Hepatocyte (in vitro differentiated cells): ENCODE data around the gene TAX1BP1. TPM values are rescaled to one million over a fixed set of nuclear protein-coding genes. Genes with fewer than 3 reads are reported as not detected.

Source experiments
- DNase-seq: peaks from one replicate; pipeline ENCODE4 v3.0.0-alpha.2; 2016; ENCODE audit warnings: low spot score
- H2AFZ ChIP-seq: fragments of 200-600 bp; sonication (generic); 2 replicates; pipeline ENCODE4 v1.6.0; 2016; ENCODE audit warnings: antibody characterized with exemption, mild to moderate bottlenecking
- H3K27ac ChIP-seq: fragments of 200-600 bp; sonication (generic); 2 replicates; pipeline ENCODE4 v1.5.1; 2016; ENCODE audit warnings: mild to moderate bottlenecking
- H3K27me3 ChIP-seq: fragments of 200-600 bp; sonication (generic); 2 replicates; pipeline ENCODE4 v1.6.1; 2016
- H3K36me3 ChIP-seq: fragments of 200-600 bp; sonication (generic); replicated peaks from 2 replicates; pipeline ENCODE4 v1.5.1; 2016; ENCODE audit warnings: low read depth; ENCODE audit not compliant: insufficient read depth
- H3K4me1 ChIP-seq: fragments of 200-600 bp; sonication (generic); 2 replicates; pipeline ENCODE4 v1.5.1; 2016; ENCODE audit warnings: mild to moderate bottlenecking, moderate library complexity; ENCODE audit not compliant: insufficient read depth
- H3K4me2 ChIP-seq: fragments of 200-600 bp; sonication (generic); 2 replicates; pipeline ENCODE4 v1.6.0; 2016
- H3K4me3 ChIP-seq: fragments of 200-600 bp; sonication (generic); 2 replicates; pipeline ENCODE4 v1.5.1; 2016; ENCODE audit warnings: mild to moderate bottlenecking
- H3K79me2 ChIP-seq: fragments of 200-600 bp; sonication (generic); 2 replicates; pipeline ENCODE4 v1.6.0; 2017; ENCODE audit warnings: mild to moderate bottlenecking
- H3K9me2 ChIP-seq: fragments of 200-600 bp; sonication (generic); replicated peaks from 2 replicates; pipeline ENCODE4 v1.6.0; 2017; ENCODE audit warnings: mild to moderate bottlenecking; ENCODE audit not compliant: insufficient read depth
- H3K9me3 ChIP-seq: fragments of 200-600 bp; sonication (generic); 2 replicates; pipeline ENCODE4 v1.5.1; 2016; ENCODE audit warnings: low read depth, mild to moderate bottlenecking
- H4K20me1 ChIP-seq: fragments of 200-600 bp; sonication (generic); 2 replicates; pipeline ENCODE4 v1.6.0; 2016; ENCODE audit warnings: mild to moderate bottlenecking; ENCODE audit not compliant: insufficient read depth, poor library complexity, severe bottlenecking
- CTCF ChIP-seq: fragments of 200-600 bp; sonication (generic); IDR thresholded peaks from 2 replicates; pipeline ENCODE4 v1.5.1; 2016; ENCODE audit warnings: antibody characterized with exemption, mild to moderate bottlenecking; ENCODE audit not compliant: poor library complexity
- EZH2 ChIP-seq: fragments of 200-600 bp; sonication (generic); IDR thresholded peaks from 2 replicates; pipeline ENCODE4 v1.6.1; 2016; ENCODE audit warnings: antibody characterized with exemption, mild to moderate bottlenecking, borderline replicate concordance
- EZH2phosphoT487 ChIP-seq: fragments of 200-600 bp; sonication (generic); IDR thresholded peaks from one replicate; pipeline ENCODE4 v1.6.1; 2018; ENCODE audit warnings: antibody characterized with exemption, mild to moderate bottlenecking, low read depth, moderate library complexity; ENCODE audit not compliant: unreplicated experiment, severe bottlenecking
- WGBS: methylation state at CpG from one replicate; pipeline ENCODE4 v1.1.6; 2016; ENCODE audit warnings: low lambda C conversion rate; ENCODE audit errors: missing lambda C conversion rate; 5-methylcytosine and 5-hydroxymethylcytosine counted together
- polyA plus RNA-seq: library from polyadenylated mRNA; unstranded; fragments of >200 nt; fragmentation: Nextera tagmentation; extraction: Ambion mirVana; gene quantifications from 2 replicates; pipeline ENCODE4 v1.2.1, GENCODE V29; 2016
- total RNA-seq: library from RNA; depleted of rRNA; stranded (reverse); fragments of >200 nt; gene quantifications from 2 replicates; pipeline ENCODE4 v1.2.3, GENCODE V29; 2014

The TAX1BP1 gene
- total and polyA plus RNA-seq, 2 experiments from 2014 or later = 104 to 110 TPM

- Histone ChIP-seq H3K36me3 (peaks cover 6% of the 10 kb centered on the region), H2AFZ (no peak overlapping the region), H3K79me2 (peaks cover 93% of the 10 kb centered on the region), H3K4me3 (no peak overlapping the region), H3K9me3 (no peaks in the 10 kb centered on the region), H3K9me2 (no peaks in the 10 kb centered on the region), H3K4me1 (peaks cover 32% of the 10 kb centered on the region), H3K4me2 (peak overlapping the region; percentile 4), H3K27me3 (no peaks in the 10 kb centered on the region), H4K20me1 (peaks cover 55% of the 10 kb centered on the region), H3K27ac (no peak overlapping the region)
- no peak for DNase-seq
- TF ChIP-seq EZH2phosphoT487 (no peak), EZH2 (no peak), CTCF (no peak)
Observed at GRCh38 chr7:27746486-27746885, 6.5 kb downstream of the TAX1BP1 start.

GRCh38 chr7:27746978-27747377 is 7.0 kb downstream of the TAX1BP1 start:
- 89% methylated on average over 1 of the region's 1 CpG for WGBS
- Histone ChIP-seq H3K9me3 (no peaks in the 10 kb centered on the region), H3K79me2 (peaks cover 95% of the 10 kb centered on the region), H3K27ac (no peak overlapping the region), H3K27me3 (no peaks in the 10 kb centered on the region), H4K20me1 (peaks cover 54% of the 10 kb centered on the region), H3K4me1 (peaks cover 32% of the 10 kb centered on the region), H3K36me3 (peaks cover 6% of the 10 kb centered on the region), H3K4me2 (peak overlapping the region; percentile 4), H3K9me2 (no peaks in the 10 kb centered on the region), H3K4me3 (no peak overlapping the region), H2AFZ (no peak overlapping the region)
- TF ChIP-seq EZH2 = no peak
- no peak for TF ChIP-seq CTCF
- TF ChIP-seq EZH2phosphoT487 = no peak
- no peak for DNase-seq

GRCh38 chr7:27747589-27748368 is 7.8 kb downstream of the TAX1BP1 start:
- peaks cover 27% of the 10 kb centered on the region for H3K4me1 ChIP-seq
- H3K9me2 ChIP-seq = no peaks in the 10 kb centered on the region
- no peak for TF ChIP-seq EZH2
- TF ChIP-seq CTCF = no peak
- TF ChIP-seq EZH2phosphoT487 = no peak
- H3K36me3 ChIP-seq = peaks cover 6% of the 10 kb centered on the region
- whole genome bisulfite sequencing = 94% methylated on average over 4 of the region's 4 CpGs
- H3K4me3 ChIP-seq = no peak overlapping the region
- no peak for DNase-seq
- H3K4me2 ChIP-seq = no peak overlapping the region
- H3K27ac ChIP-seq = no peak overlapping the region
- no peaks in the 10 kb centered on the region for H3K9me3 ChIP-seq
- peaks cover 50% of the 10 kb centered on the region for H4K20me1 ChIP-seq
- no peak overlapping the region for H2AFZ ChIP-seq
- no peaks in the 10 kb centered on the region for H3K27me3 ChIP-seq
- H3K79me2 ChIP-seq = peaks cover 90% of the 10 kb centered on the region
